Keratinocyte (primary cell): Measurements from ENCODE around the gene CEP170B. TPM values are rescaled to one million over a fixed set of nuclear protein-coding genes. Genes with fewer than 3 reads are reported as not detected.

Source experiments
- DNase-seq: peaks from one replicate; pipeline ENCODE4 v3.0.0-alpha.2; 2011; ENCODE audit warnings: low read depth, missing footprints, low spot score
- FAIRE-seq: peaks from 2 replicates; lab custom pipeline; 2011; peaks lifted over from hg19 to GRCh38; lab: Jason Lieb, UNC
- H2AFZ ChIP-seq: 2 replicates; pipeline ENCODE4 v1.6.0; 2012; ENCODE audit warnings: low read length, control low read depth, inconsistent platforms; ENCODE audit not compliant: control insufficient read depth
- H3K27ac ChIP-seq: 2 replicates; pipeline ENCODE4 v1.5.1; 2011; ENCODE audit warnings: low read length; ENCODE audit not compliant: control insufficient read depth, insufficient read depth
- H3K27me3 ChIP-seq: 3 replicates; pipeline ENCODE4 v1.6.0; 2011; ENCODE audit warnings: low read length; ENCODE audit not compliant: control insufficient read depth, insufficient read depth; ENCODE audit errors: extremely low read depth
- H3K36me3 ChIP-seq, 2 experiments: 2 replicates in 1 of 2; 3 replicates in 1 of 2; pipeline ENCODE4 v1.5.1; 2011; ENCODE audit warnings: low read length in 2 of 2, mild to moderate bottlenecking in 1 of 2; ENCODE audit not compliant: control insufficient read depth in 2 of 2, insufficient read depth in 2 of 2; ENCODE audit errors: extremely low read depth in 1 of 2
- H3K4me1 ChIP-seq: 3 replicates; pipeline ENCODE4 v1.5.1; 2011; ENCODE audit warnings: low read length; ENCODE audit not compliant: control insufficient read depth, insufficient read depth; ENCODE audit errors: extremely low read depth
- H3K4me2 ChIP-seq: 3 replicates; pipeline ENCODE4 v1.6.0; 2011; ENCODE audit warnings: low read depth, low read length; ENCODE audit not compliant: control insufficient read depth, insufficient read depth; ENCODE audit errors: extremely low read depth
- H3K4me3 ChIP-seq, 3 experiments: fragments of 200-600 bp in 1 of 3; sonication (generic) in 1 of 3; 2 replicates in 2 of 3; 3 replicates in 1 of 3; pipeline ENCODE4 v1.5.1; 2011 to 2016; ENCODE audit warnings: low read length in 3 of 3, mild to moderate bottlenecking in 3 of 3, control low read depth in 2 of 3, inconsistent platforms in 1 of 3, low read depth in 1 of 3, mixed read lengths in 1 of 3, mixed run types in 1 of 3, moderate library complexity in 1 of 3; ENCODE audit not compliant: control insufficient read depth in 2 of 3, insufficient read depth in 2 of 3; ENCODE audit errors: extremely low read depth in 1 of 3
- H3K79me2 ChIP-seq: 2 replicates; pipeline ENCODE4 v1.6.0; 2012; ENCODE audit warnings: low read length; ENCODE audit not compliant: control insufficient read depth, insufficient read depth
- H3K9ac ChIP-seq: 3 replicates; pipeline ENCODE4 v1.6.0; 2011; ENCODE audit warnings: low read length; ENCODE audit not compliant: control insufficient read depth, insufficient read depth; ENCODE audit errors: extremely low read depth
- H3K9me1 ChIP-seq: 3 replicates; pipeline ENCODE4 v1.6.0; 2011; ENCODE audit warnings: low read length; ENCODE audit not compliant: control insufficient read depth, insufficient read depth; ENCODE audit errors: extremely low read depth
- H3K9me3 ChIP-seq: 2 replicates; pipeline ENCODE4 v1.5.1; 2012; ENCODE audit warnings: low read depth, low read length; ENCODE audit not compliant: control insufficient read depth
- H4K20me1 ChIP-seq: 3 replicates; pipeline ENCODE4 v1.6.0; 2011; ENCODE audit warnings: low read length; ENCODE audit not compliant: control insufficient read depth, insufficient read depth; ENCODE audit errors: extremely low read depth
- EZH2 ChIP-seq: IDR thresholded peaks from one replicate; pipeline ENCODE4 v1.6.1; 2012; ENCODE audit warnings: inconsistent platforms, mild to moderate bottlenecking, low read length, moderate library complexity
- dilution Hi-C: fragments of 300-500 bp; cut with MboI; formaldehyde crosslinking; loops from one replicate; pipeline ENCODE4 v1.7.0; 2020; ENCODE audit warnings: low sequenced_read_pairs; ENCODE audit not compliant: extremely low pct_ligation_motif_present
- polyA plus RNA-seq, 5 experiments: library from polyadenylated mRNA; depleted of rRNA in 3 of 5; stranded (reverse) in 3 of 5; stranded (forward) in 1 of 5; unstranded in 1 of 5; fragments of >200 nt; gene quantifications; 1 replicate in 1 of 5; 2 replicates in 3 of 5; 3 replicates in 1 of 5; pipeline versions ENCODE4 v1.2.1 to v1.2.3, GENCODE V29; 2011 to 2012; ENCODE audit warnings: missing spikeins in 2 of 5, low read depth in 1 of 5, low replicate concordance in 1 of 5
- TF ChIP-seq, protein P1 (sequence below), 3 experiments: IDR thresholded peaks in 1 of 3; conservative IDR thresholded peaks in 1 of 3; optimal IDR thresholded peaks in 1 of 3; 2 replicates in 2 of 3; 3 replicates in 1 of 3; pipeline versions ENCODE3 to v1.5.1; 2011; ENCODE audit warnings: low read length in 3 of 3, mild to moderate bottlenecking in 3 of 3, moderate library complexity in 2 of 3, control low read depth in 1 of 3, inconsistent platforms in 1 of 3; ENCODE audit not compliant: insufficient read depth in 2 of 3; ENCODE audit errors: extremely low read depth in 1 of 3

Gene CEP170B
- polyA plus RNA-seq, 1 donor (not counting 4 experiments of a cell fraction or from before 2014, with no cell fraction given): 8.7 TPM

DNA sequence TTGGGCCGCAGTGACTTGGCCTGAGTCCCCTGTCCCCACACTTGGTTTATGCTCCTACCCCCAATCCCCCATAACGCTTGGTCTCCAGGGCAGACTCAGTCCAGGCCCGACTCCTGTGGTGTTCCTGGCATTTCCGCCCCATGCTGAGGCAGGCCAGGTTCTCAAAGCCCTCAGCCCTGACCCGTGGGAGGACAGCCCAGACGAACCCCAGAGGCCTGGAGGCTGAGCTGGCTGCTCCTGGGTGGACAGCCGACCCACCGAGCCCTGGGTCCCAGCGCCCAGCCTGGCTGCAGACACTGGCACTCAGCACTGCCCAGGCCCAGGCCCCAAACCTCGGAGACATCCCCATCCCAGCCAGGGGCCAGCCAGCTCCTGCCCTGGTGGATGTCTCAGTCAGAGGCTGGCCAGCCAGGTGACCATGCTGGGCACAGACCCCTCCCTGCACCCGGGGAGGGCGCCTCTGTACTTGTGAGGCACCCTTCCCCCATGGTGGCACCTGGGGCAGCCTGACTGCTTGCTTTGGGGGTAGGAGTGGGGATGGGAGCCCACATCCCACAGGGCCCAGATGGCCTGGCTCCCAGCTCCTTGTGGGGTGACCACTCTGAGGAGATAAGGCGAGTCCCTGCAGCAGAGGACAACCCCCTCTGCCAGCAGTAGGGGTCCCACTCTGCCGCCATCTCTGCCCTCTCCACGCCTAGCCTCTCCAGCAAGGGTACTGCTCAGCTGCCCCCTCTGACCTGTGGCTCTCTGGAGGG lies 61.0 kb downstream of the CEP170B start:
- H3K27ac ChIP-seq: no peak overlapping the region
- H3K9me1 ChIP-seq: no peaks in the 10 kb centered on the region
- no peaks in the 10 kb centered on the region for H4K20me1 ChIP-seq
- no peaks in the 10 kb centered on the region for H3K4me1 ChIP-seq
- H3K27me3 ChIP-seq: peaks cover 2% of the 10 kb centered on the region
- no peaks in the 10 kb centered on the region for H3K9me3 ChIP-seq
- TF ChIP-seq, protein P1, sequence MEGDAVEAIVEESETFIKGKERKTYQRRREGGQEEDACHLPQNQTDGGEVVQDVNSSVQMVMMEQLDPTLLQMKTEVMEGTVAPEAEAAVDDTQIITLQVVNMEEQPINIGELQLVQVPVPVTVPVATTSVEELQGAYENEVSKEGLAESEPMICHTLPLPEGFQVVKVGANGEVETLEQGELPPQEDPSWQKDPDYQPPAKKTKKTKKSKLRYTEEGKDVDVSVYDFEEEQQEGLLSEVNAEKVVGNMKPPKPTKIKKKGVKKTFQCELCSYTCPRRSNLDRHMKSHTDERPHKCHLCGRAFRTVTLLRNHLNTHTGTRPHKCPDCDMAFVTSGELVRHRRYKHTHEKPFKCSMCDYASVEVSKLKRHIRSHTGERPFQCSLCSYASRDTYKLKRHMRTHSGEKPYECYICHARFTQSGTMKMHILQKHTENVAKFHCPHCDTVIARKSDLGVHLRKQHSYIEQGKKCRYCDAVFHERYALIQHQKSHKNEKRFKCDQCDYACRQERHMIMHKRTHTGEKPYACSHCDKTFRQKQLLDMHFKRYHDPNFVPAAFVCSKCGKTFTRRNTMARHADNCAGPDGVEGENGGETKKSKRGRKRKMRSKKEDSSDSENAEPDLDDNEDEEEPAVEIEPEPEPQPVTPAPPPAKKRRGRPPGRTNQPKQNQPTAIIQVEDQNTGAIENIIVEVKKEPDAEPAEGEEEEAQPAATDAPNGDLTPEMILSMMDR (optimal IDR thresholded peaks at IDR 0.05 in 1 of 3, IDR thresholded peaks at IDR 0.05 in 1 of 3, conservative IDR thresholded peaks at IDR 0.05 in 1 of 3; ENCODE audit: extremely low read depth in 1 of 3, insufficient read depth in 2 of 3, low read length in 3 of 3): no peak
- TF ChIP-seq EZH2: no peak
- FAIRE-seq (no peak), DNase-seq (no peak)
- no peaks in the 10 kb centered on the region for H3K79me2 ChIP-seq
- H2AFZ ChIP-seq: no peak overlapping the region
- dilution Hi-C loops: no loop called here
- no peak overlapping the region for H3K4me3 ChIP-seq
- no peak overlapping the region for H3K9ac ChIP-seq
- H3K36me3 ChIP-seq: no peaks in the 10 kb centered on the region
- H3K4me2 ChIP-seq: no peak overlapping the region

DNA sequence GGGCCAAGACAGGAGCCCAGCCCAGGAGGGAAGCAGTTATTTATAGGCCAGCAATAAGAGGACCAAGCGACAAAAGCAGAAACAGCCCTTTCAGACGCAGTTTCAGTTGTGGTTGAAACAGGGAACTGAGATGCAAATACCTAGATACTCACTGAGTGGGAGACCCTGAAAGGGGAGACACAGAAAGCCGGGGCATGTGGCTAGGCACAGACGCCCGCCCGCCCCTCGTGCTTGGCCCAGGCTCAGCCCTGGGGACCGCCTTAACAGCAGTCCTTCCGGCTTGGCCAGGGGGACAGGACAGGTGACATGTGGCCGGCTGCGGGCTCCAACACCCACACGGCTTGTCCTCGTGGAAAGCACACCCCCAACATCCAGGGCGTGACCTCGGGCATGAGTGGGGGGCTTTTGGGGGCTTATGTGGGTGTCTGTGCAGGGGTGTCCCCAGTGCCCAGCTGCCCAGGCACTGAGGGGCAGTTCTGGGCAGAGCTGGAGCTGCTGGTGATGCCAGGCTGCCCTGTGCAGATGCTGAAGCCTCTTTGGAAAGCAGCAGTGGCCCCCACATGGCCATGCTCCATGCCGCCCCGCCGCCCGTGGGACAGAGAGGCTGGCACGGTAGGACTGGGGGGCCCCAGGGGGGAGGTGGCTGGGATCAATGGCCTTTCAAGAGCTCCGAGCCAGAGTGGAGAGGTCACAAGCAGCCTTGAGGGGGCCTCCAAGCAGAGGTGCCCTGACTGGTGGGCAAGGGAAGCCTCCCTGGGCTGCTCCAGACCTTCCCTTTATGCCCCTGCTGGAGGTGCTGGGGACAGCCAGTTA lies 61.8 kb downstream of the CEP170B start:
- no peaks in the 10 kb centered on the region for H3K4me1 ChIP-seq
- no peaks in the 10 kb centered on the region for H3K79me2 ChIP-seq
- H3K9me1 ChIP-seq: no peaks in the 10 kb centered on the region
- H3K9ac ChIP-seq: no peak overlapping the region
- TF ChIP-seq EZH2: no peak
- TF ChIP-seq, protein P1 (optimal IDR thresholded peaks at IDR 0.05 in 1 of 3, IDR thresholded peaks at IDR 0.05 in 1 of 3, conservative IDR thresholded peaks at IDR 0.05 in 1 of 3; ENCODE audit: extremely low read depth in 1 of 3, insufficient read depth in 2 of 3, low read length in 3 of 3): no peak
- dilution Hi-C loops: no loop called here
- no peak overlapping the region for H2AFZ ChIP-seq
- no peaks in the 10 kb centered on the region for H4K20me1 ChIP-seq
- no peak for DNase-seq
- no peaks in the 10 kb centered on the region for H3K36me3 ChIP-seq
- FAIRE-seq: no peak
- peaks cover 9% of the 10 kb centered on the region for H3K27me3 ChIP-seq
- H3K27ac ChIP-seq: no peak overlapping the region
- no peaks in the 10 kb centered on the region for H3K9me3 ChIP-seq
- H3K4me2 ChIP-seq: no peak overlapping the region
- no peak overlapping the region for H3K4me3 ChIP-seq
